Gastrocnemius medialis (tissue), 4 donors: Measurements from ENCODE around the gene TIGD7. TPM values are rescaled to one million over a fixed set of nuclear protein-coding genes. Genes with fewer than 3 reads are reported as not detected.
"Not testable (repeated sequence)": the region's sequence is repeated elsewhere in the genome, so short reads cannot be mapped to it uniquely, and the experiment has no call there.

Source experiments
- ATAC-seq, 2 donors: fragments of 150-250 bp; one replicate each; pipeline ENCODE4 v1.9.1; 2016
- DNase-seq, 2 donors: peaks; one replicate each; pipeline ENCODE4 v3.0.0-alpha.2; 2019
- H3K27ac ChIP-seq, 4 donors: fragments of 200-600 bp; sonication (generic); 1 replicate in 1 of 4; 2 replicates in 3 of 4; pipeline ENCODE4 v1.5.1; 2016 to 2018; ENCODE audit warnings: mild to moderate bottlenecking in 2 of 4, moderate library complexity in 1 of 4
- H3K27me3 ChIP-seq, 3 donors: fragments of 200-600 bp; sonication (generic) in 2 of 3; 1 replicate in 1 of 3; 2 replicates in 2 of 3; pipeline versions ENCODE4 v1.5.1 to v1.6.0; 2016 to 2019; ENCODE audit warnings: mild to moderate bottlenecking in 1 of 3, moderate library complexity in 1 of 3
- H3K36me3 ChIP-seq, 2 donors: fragments of 200-600 bp; sonication (generic) in 1 of 2; one replicate each; pipeline ENCODE4 v1.5.1; 2017 to 2018
- H3K4me1 ChIP-seq, 2 donors: fragments of 200-600 bp; sonication (generic) in 1 of 2; one replicate each; pipeline ENCODE4 v1.5.1; 2016 to 2017; ENCODE audit warnings: mild to moderate bottlenecking in 2 of 2
- H3K4me3 ChIP-seq, 4 donors: fragments of 200-600 bp; sonication (generic) in 3 of 4; 1 replicate in 1 of 4; 2 replicates in 3 of 4; pipeline ENCODE4 v1.5.1; 2016 to 2019; ENCODE audit warnings: mild to moderate bottlenecking in 2 of 4
- H3K9me3 ChIP-seq, 3 donors: fragments of 200-600 bp; sonication (generic) in 2 of 3; 1 replicate in 1 of 3; 2 replicates in 2 of 3; pipeline ENCODE4 v1.5.1; 2016 to 2019
- POLR2A ChIP-seq, 2 donors: fragments of 450-650 bp; IDR thresholded peaks; one replicate each; pipeline ENCODE4 v1.6.1; 2017; ENCODE audit warnings: antibody characterized with exemption in 2 of 2, mild to moderate bottlenecking in 2 of 2, moderate library complexity in 2 of 2
- in situ Hi-C, 4 donors: fragments of 200-750 bp; cut with MboI; loops; one replicate each; pipeline versions ENCODE4 v1.15.0 to v1.8.0; 2017; ENCODE audit warnings: low sequenced_read_pairs in 4 of 4
- intact Hi-C: fragments of 100-400 bp; cut with DNase I; formaldehyde crosslinking; loops from one replicate; pipeline ENCODE4 v1.15.1; 2023; ENCODE audit warnings: low total_unique reads
- total RNA-seq, 4 donors: library from RNA; depleted of rRNA; stranded (reverse); fragments of >200 nt; gene quantifications; one replicate each; pipeline versions ENCODE4 v1.1.0 to v1.2.3, GENCODE V29; 2016
- TF ChIP-seq, protein P1 (sequence below), 5 experiments: fragments of 450-650 bp in 3 of 5; fragments of 200-600 bp in 2 of 5; sonication (generic) in 2 of 5; IDR thresholded peaks in 4 of 5; conservative IDR thresholded peaks in 1 of 5; 1 replicate in 4 of 5; 2 replicates in 1 of 5; pipeline ENCODE4 v1.5.1; 2016 to 2019; ENCODE audit warnings: antibody characterized with exemption in 5 of 5, mild to moderate bottlenecking in 3 of 5, moderate library complexity in 3 of 5

Gene TIGD7
- total RNA-seq, 4 donors from 2014 or later: 2.5 to 8.1 (median 4.4) TPM

DNA sequence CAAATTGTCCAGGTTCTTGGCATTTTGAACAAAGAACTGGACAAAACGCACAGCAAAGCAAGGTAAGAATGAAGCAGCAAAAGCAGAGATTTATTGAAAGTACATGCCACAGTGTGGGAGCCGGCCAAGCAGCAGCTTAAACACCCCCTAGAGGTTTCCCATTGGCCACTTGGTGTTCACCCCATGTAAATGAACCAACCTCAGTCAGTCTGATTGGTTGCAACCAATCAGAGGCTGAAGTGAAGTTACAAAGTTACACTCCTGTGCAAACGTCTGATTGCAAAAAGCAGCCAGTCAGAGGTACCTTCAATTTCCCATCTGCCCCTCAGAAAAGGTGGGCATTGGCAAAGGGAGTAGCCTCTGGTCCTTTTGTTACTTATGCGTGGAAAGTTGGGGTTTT lies 30.7 kb downstream of the TIGD7 start:
- no peak overlapping the region for H3K27ac ChIP-seq
- H3K9me3 ChIP-seq: no peaks in the 10 kb centered on the region
- H3K27me3 ChIP-seq: no peaks in the 10 kb centered on the region
- ATAC-seq (no peak), DNase-seq (no peak)
- in situ Hi-C loops: no loop called here
- no peak overlapping the region for H3K4me3 ChIP-seq
- no peaks in the 10 kb centered on the region for H3K4me1 ChIP-seq
- intact Hi-C loops: no loop called here
- no peak for TF ChIP-seq POLR2A (IDR thresholded peaks at IDR 0.05)
- TF ChIP-seq, protein P1, sequence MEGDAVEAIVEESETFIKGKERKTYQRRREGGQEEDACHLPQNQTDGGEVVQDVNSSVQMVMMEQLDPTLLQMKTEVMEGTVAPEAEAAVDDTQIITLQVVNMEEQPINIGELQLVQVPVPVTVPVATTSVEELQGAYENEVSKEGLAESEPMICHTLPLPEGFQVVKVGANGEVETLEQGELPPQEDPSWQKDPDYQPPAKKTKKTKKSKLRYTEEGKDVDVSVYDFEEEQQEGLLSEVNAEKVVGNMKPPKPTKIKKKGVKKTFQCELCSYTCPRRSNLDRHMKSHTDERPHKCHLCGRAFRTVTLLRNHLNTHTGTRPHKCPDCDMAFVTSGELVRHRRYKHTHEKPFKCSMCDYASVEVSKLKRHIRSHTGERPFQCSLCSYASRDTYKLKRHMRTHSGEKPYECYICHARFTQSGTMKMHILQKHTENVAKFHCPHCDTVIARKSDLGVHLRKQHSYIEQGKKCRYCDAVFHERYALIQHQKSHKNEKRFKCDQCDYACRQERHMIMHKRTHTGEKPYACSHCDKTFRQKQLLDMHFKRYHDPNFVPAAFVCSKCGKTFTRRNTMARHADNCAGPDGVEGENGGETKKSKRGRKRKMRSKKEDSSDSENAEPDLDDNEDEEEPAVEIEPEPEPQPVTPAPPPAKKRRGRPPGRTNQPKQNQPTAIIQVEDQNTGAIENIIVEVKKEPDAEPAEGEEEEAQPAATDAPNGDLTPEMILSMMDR (IDR thresholded peaks at IDR 0.05 in 4 of 5, conservative IDR thresholded peaks at IDR 0.05 in 1 of 5): no peak
- peaks cover 0 to 1% of the 10 kb centered on the region in 2 donors for H3K36me3 ChIP-seq

DNA sequence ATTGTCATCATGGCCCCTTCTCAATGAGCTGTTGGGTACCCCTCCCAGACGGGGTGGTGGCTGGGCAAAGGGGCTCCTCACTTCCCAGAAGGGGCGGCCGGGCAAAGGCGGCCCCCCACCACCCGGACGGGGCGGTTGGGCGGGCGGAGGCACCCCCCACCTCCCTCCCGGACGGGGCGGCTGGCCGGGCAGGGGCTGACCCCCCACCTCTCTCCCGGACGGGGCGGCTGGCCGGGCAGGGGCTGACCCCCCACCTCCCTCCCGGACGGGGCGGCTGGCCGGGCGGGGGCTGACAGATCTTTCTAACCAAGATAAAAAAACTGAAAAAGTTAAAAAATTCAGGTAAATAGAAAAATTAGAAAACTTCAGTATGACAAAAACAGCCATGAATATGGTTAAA lies 33.9 kb downstream of the TIGD7 start:
- DNase-seq, H3K4me3 ChIP-seq, H3K27me3 ChIP-seq, intact Hi-C loops, in situ Hi-C loops, H3K9me3 ChIP-seq, H3K4me1 ChIP-seq, ATAC-seq, H3K27ac ChIP-seq: not testable (repeated sequence)
- H3K36me3 ChIP-seq: peaks cover 0 to 31% of the 10 kb centered on the region in 2 donors

DNA sequence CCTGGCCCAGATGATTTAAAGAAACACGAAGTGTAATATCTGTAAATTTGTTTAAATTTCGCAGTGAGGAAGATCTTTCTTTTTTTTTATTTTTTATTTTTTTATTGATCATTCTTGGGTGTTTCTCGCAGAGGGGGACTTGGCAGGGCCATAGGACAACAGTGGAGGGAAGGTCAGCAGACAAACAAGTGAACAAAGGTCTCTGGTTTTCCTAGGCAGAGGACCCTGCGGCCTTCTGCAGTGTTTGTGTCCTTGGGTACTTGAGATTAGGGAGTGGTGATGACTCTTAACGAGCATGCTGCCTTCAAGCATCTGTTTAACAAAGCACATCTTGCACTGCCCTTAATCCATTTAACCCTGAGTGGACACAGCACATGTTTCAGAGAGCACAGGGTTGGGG lies 34.5 kb downstream of the TIGD7 start:
- intact Hi-C loops, H3K27me3 ChIP-seq, H3K9me3 ChIP-seq, H3K4me3 ChIP-seq, ATAC-seq, DNase-seq, H3K4me1 ChIP-seq, H3K27ac ChIP-seq, in situ Hi-C loops: not testable (repeated sequence)
- peaks cover 0 to 36% of the 10 kb centered on the region in 2 donors for H3K36me3 ChIP-seq

DNA sequence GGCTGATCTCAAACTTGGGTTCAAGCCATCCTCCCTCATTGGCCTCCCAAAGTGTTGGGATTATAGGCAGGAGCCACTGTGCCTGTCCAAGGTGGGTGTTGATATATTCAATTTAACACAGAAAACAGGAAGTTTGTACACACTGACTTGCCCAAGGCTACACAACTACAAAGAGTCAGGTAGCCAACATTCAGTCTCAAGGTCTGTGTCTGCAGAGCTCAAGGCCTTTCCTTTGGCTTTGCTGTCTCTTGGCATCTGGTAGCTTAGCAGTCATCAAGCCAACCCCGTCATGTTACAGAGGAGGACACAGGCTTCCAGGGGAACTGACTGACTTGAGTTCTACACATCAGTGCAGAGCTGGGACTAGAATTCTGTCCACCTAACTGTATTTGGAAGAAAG lies 36.9 kb downstream of the TIGD7 start:
- Histone ChIP-seq H3K9me3 (no peaks in the 10 kb centered on the region), H3K4me1 (peaks cover 0 to 5% of the 10 kb centered on the region in 2 donors), H3K4me3 (no peak overlapping the region), H3K27me3 (no peaks in the 10 kb centered on the region), H3K27ac (no peak overlapping the region), H3K36me3 (peaks cover 0 to 41% of the 10 kb centered on the region in 2 donors)
- intact Hi-C loops (no loop called here), in situ Hi-C loops (no loop called here)
- TF ChIP-seq, protein P1 (IDR thresholded peaks at IDR 0.05 in 4 of 5, conservative IDR thresholded peaks at IDR 0.05 in 1 of 5): no peak
- no peak for TF ChIP-seq POLR2A (IDR thresholded peaks at IDR 0.05)
- ATAC-seq: no peak
- DNase-seq: no peak

DNA sequence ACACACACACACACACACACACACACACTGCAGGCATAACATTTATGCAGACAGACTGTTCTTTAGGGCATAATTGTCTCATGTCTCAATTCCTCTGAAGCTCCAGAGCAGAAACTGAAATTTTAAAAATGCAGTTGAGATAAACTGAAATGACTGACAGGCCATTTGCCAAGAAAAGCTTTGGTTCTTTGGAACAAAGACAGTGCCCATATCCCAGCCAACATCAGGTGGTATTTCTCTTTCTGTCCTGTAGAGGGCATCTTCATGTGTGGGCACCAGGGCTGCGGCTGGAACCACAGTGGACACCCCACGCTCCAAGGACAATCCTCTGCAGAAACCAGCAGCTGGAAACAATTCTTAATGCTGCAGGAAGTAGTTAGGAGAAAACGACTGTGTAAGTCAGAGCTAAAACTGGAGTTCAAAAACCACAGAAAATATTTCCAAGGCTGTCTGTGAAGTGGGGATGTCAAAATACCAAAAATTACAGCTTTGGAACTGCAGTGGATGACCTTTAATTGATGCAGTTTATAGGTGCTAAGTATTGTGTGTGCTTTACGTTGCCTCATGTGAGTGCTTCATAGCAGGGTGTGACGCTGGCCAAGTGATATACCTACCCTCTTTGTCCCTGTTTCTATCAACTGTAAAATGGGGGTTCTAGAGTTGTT lies 38.2 kb downstream of the TIGD7 start:
- Histone ChIP-seq H3K9me3 (no peaks in the 10 kb centered on the region), H3K4me1 (peaks cover 0 to 5% of the 10 kb centered on the region in 2 donors), H3K36me3 (peaks cover 0 to 41% of the 10 kb centered on the region in 2 donors), H3K27ac (no peak overlapping the region), H3K4me3 (no peak overlapping the region), H3K27me3 (no peaks in the 10 kb centered on the region)
- intact Hi-C loops: no loop called here
- TF ChIP-seq, protein P1 (IDR thresholded peaks at IDR 0.05 in 4 of 5, conservative IDR thresholded peaks at IDR 0.05 in 1 of 5): no peak
- TF ChIP-seq POLR2A (IDR thresholded peaks at IDR 0.05): no peak
- in situ Hi-C loops: no loop called here
- ATAC-seq: no peak
- no peak for DNase-seq
